H9 (cell line): ENCODE results near the gene HERC3. TPM values are rescaled to one million over a fixed set of nuclear protein-coding genes. Genes with fewer than 3 reads are reported as not detected.

Experiments
- DNase-seq: peaks from one replicate; pipeline ENCODE4 v3.0.0-alpha.2; 2017
- H2AFZ ChIP-seq: one replicate; pipeline ENCODE4 v1.6.1; 2013; ENCODE audit warnings: mild to moderate bottlenecking, low read length, control low read depth, moderate library complexity
- H2AK5ac ChIP-seq: 2 replicates; pipeline ENCODE4 v1.6.1; 2013; ENCODE audit warnings: low read length, control low read depth, mixed read lengths; ENCODE audit not compliant: insufficient read length
- H2BK120ac ChIP-seq: one replicate; pipeline ENCODE4 v1.6.1; 2013; ENCODE audit warnings: low read depth, mild to moderate bottlenecking, low read length, control low read depth, inconsistent platforms; ENCODE audit not compliant: poor library complexity, severe bottlenecking
- H2BK12ac ChIP-seq: 2 replicates; pipeline ENCODE4 v1.6.1; 2013; ENCODE audit warnings: low read length, control low read depth, mixed read lengths, low read depth; ENCODE audit not compliant: insufficient read length
- H2BK15ac ChIP-seq: 2 replicates; pipeline ENCODE4 v1.6.1; 2013; ENCODE audit warnings: low read depth, low read length, control low read depth
- H2BK20ac ChIP-seq: one replicate; pipeline ENCODE4 v1.6.1; 2013; ENCODE audit warnings: low read depth, mild to moderate bottlenecking, low read length, control low read depth, inconsistent platforms; ENCODE audit not compliant: poor library complexity, severe bottlenecking
- H2BK5ac ChIP-seq: 2 replicates; pipeline ENCODE4 v1.6.1; 2013; ENCODE audit warnings: low read length, control low read depth, mixed read lengths; ENCODE audit not compliant: insufficient read length
- H3K14ac ChIP-seq: 2 replicates; pipeline ENCODE4 v1.6.1; 2013; ENCODE audit warnings: low read length, control low read depth; ENCODE audit not compliant: insufficient read depth
- H3K18ac ChIP-seq: 2 replicates; pipeline ENCODE4 v1.6.1; 2013; ENCODE audit warnings: low read depth, mild to moderate bottlenecking, mixed read lengths, low read length, control low read depth; ENCODE audit not compliant: insufficient read length
- H3K23ac ChIP-seq: 2 replicates; pipeline ENCODE4 v1.6.1; 2013; ENCODE audit warnings: low read length, control low read depth, mixed read lengths, low read depth; ENCODE audit not compliant: insufficient read length
- H3K23me2 ChIP-seq: 2 replicates; pipeline ENCODE4 v1.6.1; 2013; ENCODE audit warnings: low read depth, mild to moderate bottlenecking, mixed read lengths, low read length, control low read depth; ENCODE audit not compliant: insufficient read length, poor library complexity, severe bottlenecking
- H3K27ac ChIP-seq: 2 replicates; pipeline ENCODE4 v1.5.1; 2013; ENCODE audit warnings: low read length, control low read depth, mixed read lengths, low read depth; ENCODE audit not compliant: insufficient read length
- H3K27me3 ChIP-seq: 2 replicates; pipeline ENCODE4 v1.6.1; 2013; ENCODE audit warnings: low read length, control low read depth, inconsistent platforms; ENCODE audit not compliant: insufficient read depth
- H3K4ac ChIP-seq: 2 replicates; pipeline ENCODE4 v1.6.1; 2013; ENCODE audit warnings: low read depth, mild to moderate bottlenecking, control low read depth, inconsistent platforms, low read length, moderate library complexity
- H3K4me1 ChIP-seq: 2 replicates; pipeline ENCODE4 v1.6.1; 2013; ENCODE audit warnings: low read length, control low read depth, inconsistent platforms; ENCODE audit not compliant: insufficient read depth
- H3K4me2 ChIP-seq: 2 replicates; pipeline ENCODE4 v1.6.1; 2013; ENCODE audit warnings: low read length, control low read depth, mixed read lengths; ENCODE audit not compliant: insufficient read length, insufficient read depth
- H3K56ac ChIP-seq: 2 replicates; pipeline ENCODE4 v1.6.1; 2013; ENCODE audit warnings: low read depth, mild to moderate bottlenecking, mixed read lengths, low read length, control low read depth; ENCODE audit not compliant: insufficient read length
- H3K79me1 ChIP-seq: 2 replicates; pipeline ENCODE4 v1.6.1; 2013; ENCODE audit warnings: low read depth, mild to moderate bottlenecking, moderate library complexity, low read length, control low read depth, inconsistent platforms; ENCODE audit not compliant: insufficient read depth, poor library complexity, severe bottlenecking
- H3K79me2 ChIP-seq: 2 replicates; pipeline ENCODE4 v1.6.1; 2013; ENCODE audit warnings: low read length, control low read depth, inconsistent platforms; ENCODE audit not compliant: insufficient read depth
- H3K9ac ChIP-seq: 2 replicates; pipeline ENCODE4 v1.6.1; 2013; ENCODE audit warnings: low read length, control low read depth, mixed read lengths; ENCODE audit not compliant: insufficient read length; ENCODE audit errors: extremely low read depth
- H3K9me3 ChIP-seq: one replicate; pipeline ENCODE4 v1.6.1; 2013; ENCODE audit warnings: low read depth, low read length, inconsistent platforms; ENCODE audit not compliant: control insufficient read depth
- H3T11ph ChIP-seq: one replicate; pipeline ENCODE4 v1.6.1; 2013; ENCODE audit warnings: mild to moderate bottlenecking, low read length, control low read depth, inconsistent platforms
- H4K20me1 ChIP-seq: one replicate; pipeline ENCODE4 v1.6.1; 2013; ENCODE audit not compliant: control insufficient read depth, insufficient read length, insufficient read depth
- H4K5ac ChIP-seq: 2 replicates; pipeline ENCODE4 v1.6.1; 2013; ENCODE audit warnings: low read depth, mild to moderate bottlenecking, mixed read lengths, low read length, control low read depth; ENCODE audit not compliant: insufficient read length
- H4K8ac ChIP-seq: replicated peaks from 2 replicates; pipeline ENCODE4 v1.6.1; 2013; ENCODE audit warnings: low read length, control low read depth, mixed read lengths, low read depth; ENCODE audit not compliant: insufficient read length
- H4K91ac ChIP-seq: 2 replicates; pipeline ENCODE4 v1.6.1; 2013; ENCODE audit warnings: low read depth, mild to moderate bottlenecking, moderate library complexity, mixed read lengths, low read length, control low read depth; ENCODE audit not compliant: insufficient read length
- H3K27ac Mint-ChIP-seq, 3 experiments: 2 replicates in 2 of 3; 3 replicates in 1 of 3; pipeline ENCODE4 v1.8.0; 2020 to 2021; ENCODE audit warnings: mixed read lengths in 3 of 3, mild to moderate bottlenecking in 1 of 3, moderate library complexity in 1 of 3
- H3K27me3 Mint-ChIP-seq: 2 replicates; pipeline ENCODE4 v1.8.0; 2021; ENCODE audit warnings: low read depth, mild to moderate bottlenecking, moderate library complexity, mixed read lengths
- H3K36me3 Mint-ChIP-seq, 3 experiments: 2 replicates in 2 of 3; 3 replicates in 1 of 3; pipeline ENCODE4 v1.8.0; 2020 to 2021; ENCODE audit warnings: low read depth in 3 of 3, mixed read lengths in 3 of 3; ENCODE audit not compliant: insufficient read depth in 1 of 3
- H3K4me1 Mint-ChIP-seq, 2 experiments: 2 replicates each; pipeline ENCODE4 v1.8.0; 2020; ENCODE audit warnings: mixed read lengths in 2 of 2
- H3K4me3 Mint-ChIP-seq, 2 experiments: 2 replicates in 1 of 2; 3 replicates in 1 of 2; pipeline ENCODE4 v1.8.0; 2020 to 2021; ENCODE audit warnings: mild to moderate bottlenecking in 2 of 2, mixed read lengths in 2 of 2, moderate library complexity in 1 of 2
- H3K9me3 Mint-ChIP-seq, 2 experiments: 2 replicates in 1 of 2; 3 replicates in 1 of 2; pipeline ENCODE4 v1.8.0; 2020; ENCODE audit warnings: mild to moderate bottlenecking in 2 of 2, mixed read lengths in 2 of 2, moderate library complexity in 1 of 2
- WGBS: extraction: QIAGEN DNeasy Blood & Tissue Kit; methylation state at CpG from one replicate; pipeline ENCODE4 v1.1.7; 2013; ENCODE audit warnings: missing lambda C conversion rate, low lambda C conversion rate, mixed read lengths; ENCODE audit not compliant: insufficient read length; ENCODE audit errors: extremely low coverage; 5-methylcytosine and 5-hydroxymethylcytosine counted together
- long read RNA-seq: library from polyadenylated mRNA; unstranded; transcript quantifications from one replicate; pipeline ENCODE4 v2.0.0, GENCODE V29; 2020
- total RNA-seq: library from RNA; stranded (reverse); gene quantifications from 2 replicates; pipeline ENCODE4 v1.2.1, GENCODE V29; 2021
- TF ChIP-seq, protein P1 (sequence below): fragments of 200-600 bp; sonication (generic); conservative IDR thresholded peaks from 3 replicates; pipeline ENCODE4 v1.8.0; 2021; ENCODE audit warnings: antibody characterized with exemption, mild to moderate bottlenecking

HERC3 gene
- total RNA-seq = 2.9 and 3.1 TPM in 2 replicates
- long read RNA-seq, full-length matches to known transcripts = 2 of 3 reads
- long read RNA-seq, partial matches to known transcripts = 1 of 3 reads
- long read RNA-seq, other reads (novel, unspliced or antisense) = 0 of 3 reads

DNA sequence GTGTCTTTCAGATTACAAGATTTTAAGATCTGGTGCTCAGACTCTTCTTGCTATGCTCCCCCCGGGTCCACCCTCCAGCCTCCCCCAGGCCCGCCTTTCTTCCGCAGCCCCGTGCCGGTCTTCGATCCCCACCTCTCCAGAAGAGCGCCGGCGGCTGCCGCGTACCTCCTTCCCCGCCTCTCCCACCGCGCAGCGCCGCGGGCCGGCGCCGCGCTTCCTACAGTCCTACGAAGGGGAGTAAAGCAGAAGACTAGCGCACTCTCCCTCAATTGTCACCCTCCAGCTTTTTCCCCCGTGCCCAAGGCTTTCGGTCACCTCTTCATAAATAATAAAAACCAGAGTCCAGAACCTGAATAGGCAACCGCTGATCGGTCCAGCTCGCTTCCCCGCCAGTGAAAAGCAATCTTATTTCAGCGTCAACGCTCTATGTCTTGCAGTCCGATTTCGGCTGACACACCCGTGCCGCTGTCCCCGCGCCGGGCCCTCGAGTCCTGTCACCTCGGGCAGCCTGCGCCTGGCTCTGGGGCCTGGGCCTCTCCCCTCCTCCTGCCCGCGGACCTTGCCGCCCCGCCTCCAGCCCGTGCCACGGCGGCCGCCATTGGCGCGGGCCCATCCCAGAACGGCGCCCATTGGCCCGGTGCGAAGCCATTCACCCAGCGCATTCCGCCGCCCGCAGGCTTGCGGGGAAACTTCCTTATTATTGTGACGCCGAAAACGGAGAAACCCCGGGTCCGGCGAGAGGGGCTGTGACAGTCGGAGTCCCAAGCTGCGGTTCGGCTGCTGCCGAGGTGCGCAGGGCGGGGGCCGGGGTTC, at the start of gene HERC3:
Gene HERC3, plus strand, starts transcription at position 694 of the 813 bp plus-strand sequence. CDS start 13,344 bp downstream, outside the sequence.
- peak within 1 kb of the TSS; percentile 80 for H2AFZ ChIP-seq
- no peaks in the 10 kb centered on the region for H3K79me1 ChIP-seq
- H2BK12ac ChIP-seq = no peak within 1 kb of the TSS
- peaks cover 13% of the 10 kb centered on the region for H3K23me2 ChIP-seq
- TF ChIP-seq, protein P1, sequence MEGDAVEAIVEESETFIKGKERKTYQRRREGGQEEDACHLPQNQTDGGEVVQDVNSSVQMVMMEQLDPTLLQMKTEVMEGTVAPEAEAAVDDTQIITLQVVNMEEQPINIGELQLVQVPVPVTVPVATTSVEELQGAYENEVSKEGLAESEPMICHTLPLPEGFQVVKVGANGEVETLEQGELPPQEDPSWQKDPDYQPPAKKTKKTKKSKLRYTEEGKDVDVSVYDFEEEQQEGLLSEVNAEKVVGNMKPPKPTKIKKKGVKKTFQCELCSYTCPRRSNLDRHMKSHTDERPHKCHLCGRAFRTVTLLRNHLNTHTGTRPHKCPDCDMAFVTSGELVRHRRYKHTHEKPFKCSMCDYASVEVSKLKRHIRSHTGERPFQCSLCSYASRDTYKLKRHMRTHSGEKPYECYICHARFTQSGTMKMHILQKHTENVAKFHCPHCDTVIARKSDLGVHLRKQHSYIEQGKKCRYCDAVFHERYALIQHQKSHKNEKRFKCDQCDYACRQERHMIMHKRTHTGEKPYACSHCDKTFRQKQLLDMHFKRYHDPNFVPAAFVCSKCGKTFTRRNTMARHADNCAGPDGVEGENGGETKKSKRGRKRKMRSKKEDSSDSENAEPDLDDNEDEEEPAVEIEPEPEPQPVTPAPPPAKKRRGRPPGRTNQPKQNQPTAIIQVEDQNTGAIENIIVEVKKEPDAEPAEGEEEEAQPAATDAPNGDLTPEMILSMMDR = no peak
- no peak within 1 kb of the TSS for H3K27ac ChIP-seq
- Mint-ChIP-seq H3K27ac (no peak within 1 kb of the TSS), H3K4me1 (peaks cover 13 to 16% of the 10 kb centered on the region in 2 experiments), H3K27me3 (peaks cover 49% of the 10 kb centered on the region), H3K4me3 (peak within 1 kb of the TSS; percentile 92 to 96), H3K9me3 (peaks cover 0 to 2% of the 10 kb centered on the region in 2 experiments; a peak in 2 of 5 replicates), H3K36me3 (no peaks in the 10 kb centered on the region)
- no peak within 1 kb of the TSS for H3K23ac ChIP-seq
- no peak within 1 kb of the TSS for H3K56ac ChIP-seq
- H3K14ac ChIP-seq = no peak within 1 kb of the TSS
- no peak within 1 kb of the TSS for H2BK15ac ChIP-seq
- WGBS = no CpG with 5 or more reads among the region's 73 CpGs
- no peak within 1 kb of the TSS for H4K8ac ChIP-seq
- H2BK5ac ChIP-seq = no peak within 1 kb of the TSS
- no peaks in the 10 kb centered on the region for H3K9me3 ChIP-seq
- no peaks in the 10 kb centered on the region for H3K79me2 ChIP-seq
- no peaks in the 10 kb centered on the region for H4K20me1 ChIP-seq
- H4K5ac ChIP-seq = no peak within 1 kb of the TSS
- peak; percentile 90 for DNase-seq
- no peak within 1 kb of the TSS for H2AK5ac ChIP-seq
- no peak within 1 kb of the TSS for H3K4ac ChIP-seq
- H3K9ac ChIP-seq = no peak within 1 kb of the TSS
- H3K27me3 ChIP-seq = no peaks in the 10 kb centered on the region; the same call in 1 of the 2 replicates
- peak within 1 kb of the TSS; percentile 99 for H3K4me2 ChIP-seq
- no peaks in the 10 kb centered on the region for H3K4me1 ChIP-seq
- no peak within 1 kb of the TSS for H2BK120ac ChIP-seq
- no peak within 1 kb of the TSS for H4K91ac ChIP-seq
- H3K18ac ChIP-seq = no peak within 1 kb of the TSS
- no peak within 1 kb of the TSS for H2BK20ac ChIP-seq
- H3T11ph ChIP-seq = no peak within 1 kb of the TSS
